Cardiac muscle cell (in vitro differentiated cells and primary cell): ENCODE data around the gene CCR2. TPM values are rescaled to one million over a fixed set of nuclear protein-coding genes. Genes with fewer than 3 reads are reported as not detected.

Experiments
- DNase-seq, 2 donors: peaks; one replicate each; pipeline versions ENCODE4 v3.0.0 to v3.0.0-alpha.2; 2010 to 2017; ENCODE audit warnings: low read depth in 1 of 2, low spot score in 1 of 2
- H3K27ac ChIP-seq: fragments of 200-600 bp; sonication (generic); 2 replicates; pipeline ENCODE4 v1.5.1; 2016
- H3K27me3 ChIP-seq: fragments of 200-600 bp; sonication (generic); 2 replicates; pipeline ENCODE4 v1.6.0; 2016; ENCODE audit warnings: control low read depth
- H3K36me3 ChIP-seq: fragments of 200-600 bp; sonication (generic); 2 replicates; pipeline ENCODE4 v1.5.1; 2016; ENCODE audit warnings: control low read depth
- H3K4me1 ChIP-seq: fragments of 200-600 bp; sonication (generic); 2 replicates; pipeline ENCODE4 v1.8.1; 2017; ENCODE audit warnings: low read depth, mild to moderate bottlenecking, mixed run types
- H3K4me3 ChIP-seq: fragments of 200-600 bp; sonication (generic); 2 replicates; pipeline ENCODE4 v1.5.1; 2016; ENCODE audit warnings: mild to moderate bottlenecking
- H3K9me3 ChIP-seq: fragments of 200-600 bp; sonication (generic); 2 replicates; pipeline ENCODE4 v1.5.1; 2017; ENCODE audit warnings: low read depth, mild to moderate bottlenecking, control low read depth
- CTCF ChIP-seq: IDR thresholded peaks from 2 replicates; pipeline ENCODE4 v1.5.1; 2012; ENCODE audit warnings: low read depth, mild to moderate bottlenecking, low read length
- polyA plus RNA-seq: library from polyadenylated mRNA; unstranded; fragments of >200 nt; fragmentation: Nextera tagmentation; extraction: Ambion mirVana; gene quantifications from 2 replicates; pipeline ENCODE4 v1.2.1, GENCODE V29; 2016
- total RNA-seq: library from RNA; depleted of rRNA; stranded (reverse); fragments of >200 nt; gene quantifications from 2 replicates; pipeline ENCODE4 v1.2.3, GENCODE V29; 2016

Gene CCR2
- total and polyA plus RNA-seq, 2 experiments from 2014 or later = not detected

DNA sequence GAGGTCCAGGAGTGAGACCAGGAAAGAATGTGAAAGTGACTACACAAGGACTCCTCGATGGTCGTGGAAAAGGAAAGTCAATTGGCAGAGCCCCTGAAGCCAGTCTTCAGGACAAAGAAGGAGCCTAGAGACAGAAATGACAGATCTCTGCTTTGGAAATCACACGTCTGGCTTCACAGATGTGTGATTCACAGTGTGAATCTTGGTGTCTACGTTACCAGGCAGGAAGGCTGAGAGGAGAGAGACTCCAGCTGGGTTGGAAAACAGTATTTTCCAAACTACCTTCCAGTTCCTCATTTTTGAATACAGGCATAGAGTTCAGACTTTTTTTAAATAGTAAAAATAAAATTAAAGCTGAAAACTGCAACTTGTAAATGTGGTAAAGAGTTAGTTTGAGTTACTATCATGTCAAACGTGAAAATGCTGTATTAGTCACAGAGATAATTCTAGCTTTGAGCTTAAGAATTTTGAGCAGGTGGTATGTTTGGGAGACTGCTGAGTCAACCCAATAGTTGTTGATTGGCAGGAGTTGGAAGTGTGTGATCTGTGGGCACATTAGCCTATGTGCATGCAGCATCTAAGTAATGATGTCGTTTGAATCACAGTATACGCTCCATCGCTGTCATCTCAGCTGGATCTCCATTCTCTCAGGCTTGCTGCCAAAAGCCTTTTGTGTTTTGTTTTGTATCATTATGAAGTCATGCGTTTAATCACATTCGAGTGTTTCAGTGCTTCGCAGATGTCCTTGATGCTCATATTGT is 6.0 kb downstream of the CCR2 start:
- Histone ChIP-seq H3K27ac (no peak overlapping the region), H3K27me3 (no peaks in the 10 kb centered on the region), H3K36me3 (no peaks in the 10 kb centered on the region), H3K9me3 (no peaks in the 10 kb centered on the region), H3K4me3 (no peak overlapping the region), H3K4me1 (peaks cover 4% of the 10 kb centered on the region)
- no peak for TF ChIP-seq CTCF
- no peak for DNase-seq

GRCh38 chr3:46360907-46361306 is 7.0 kb downstream of the CCR2 start:
- H3K27ac ChIP-seq = no peak overlapping the region
- H3K27me3 ChIP-seq = no peaks in the 10 kb centered on the region
- H3K4me1 ChIP-seq = no peaks in the 10 kb centered on the region
- no peaks in the 10 kb centered on the region for H3K36me3 ChIP-seq
- DNase-seq = no peak
- no peak for TF ChIP-seq CTCF
- H3K9me3 ChIP-seq = no peaks in the 10 kb centered on the region
- H3K4me3 ChIP-seq = no peak overlapping the region

- H3K27me3 ChIP-seq = no peaks in the 10 kb centered on the region
- H3K4me1 ChIP-seq = no peaks in the 10 kb centered on the region
- H3K27ac ChIP-seq = no peak overlapping the region
- no peak for DNase-seq
- no peak for TF ChIP-seq CTCF
- H3K9me3 ChIP-seq = no peaks in the 10 kb centered on the region
- no peak overlapping the region for H3K4me3 ChIP-seq
- no peaks in the 10 kb centered on the region for H3K36me3 ChIP-seq
Measured at GRCh38 chr3:46361408-46362283, 7.7 kb downstream of the CCR2 start.

- Histone ChIP-seq H3K9me3 (no peaks in the 10 kb centered on the region), H3K36me3 (no peaks in the 10 kb centered on the region), H3K4me3 (no peak overlapping the region), H3K4me1 (no peaks in the 10 kb centered on the region), H3K27me3 (no peaks in the 10 kb centered on the region), H3K27ac (no peak overlapping the region)
- no peak for DNase-seq
- no peak for TF ChIP-seq CTCF
Measured at GRCh38 chr3:46365041-46365440, 11.1 kb downstream of the CCR2 start.

DNA sequence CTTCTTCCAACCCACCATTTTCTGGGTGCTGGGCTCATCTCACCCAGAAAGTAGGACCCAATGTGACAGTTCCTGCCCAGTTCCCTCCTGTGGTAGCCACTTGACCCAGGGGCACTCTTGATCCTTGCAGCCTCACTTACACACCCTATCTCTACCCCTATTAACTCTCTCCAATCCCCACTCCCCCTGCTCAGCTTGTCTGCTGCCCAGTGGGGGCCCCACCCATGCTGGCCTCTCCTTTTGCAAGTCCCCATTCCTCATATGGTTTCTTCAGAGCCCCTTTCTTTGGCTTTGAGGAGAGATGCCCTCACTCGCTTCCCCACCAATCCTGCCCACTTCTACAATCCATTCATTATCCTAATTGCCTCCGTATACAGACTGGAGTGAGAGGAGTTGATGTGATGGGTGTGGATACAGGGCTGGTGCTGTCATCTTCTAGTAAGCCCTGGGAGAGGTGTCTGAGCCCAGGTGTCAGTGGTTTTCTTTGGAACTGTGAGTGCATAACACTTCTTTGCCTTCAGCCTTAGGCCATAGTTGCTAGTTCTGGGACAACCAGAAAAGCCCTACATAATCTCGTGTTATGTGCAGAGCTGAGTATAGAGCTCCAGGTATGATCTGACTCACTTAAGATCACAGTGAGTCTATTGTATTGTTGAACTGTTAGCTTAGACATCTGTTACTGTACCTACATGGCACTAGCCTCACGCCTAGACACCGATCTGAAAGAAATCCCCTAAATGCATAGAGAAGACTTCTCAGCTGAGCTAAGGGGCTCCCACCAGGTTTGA is 12.0 kb downstream of the CCR2 start:
- Histone ChIP-seq H3K36me3 (no peaks in the 10 kb centered on the region), H3K27ac (no peak overlapping the region), H3K27me3 (no peaks in the 10 kb centered on the region), H3K9me3 (no peaks in the 10 kb centered on the region), H3K4me3 (no peak overlapping the region), H3K4me1 (no peaks in the 10 kb centered on the region)
- no peak for TF ChIP-seq CTCF
- DNase-seq = no peak
